ENCODE measurements around the gene EPHB1. TPM values are rescaled to one million over a fixed set of nuclear protein-coding genes. Genes with fewer than 3 reads are reported as not detected.

EPHB1 gene
- total and polyA plus RNA-seq, 2 donors (not counting 3 experiments of a cell fraction or from before 2014, with no cell fraction given), result 1.3 to 5.2 TPM

GRCh38 chr3:134934933-134935332, 139.9 kb downstream of the EPHB1 start:
- DNase-seq (ENCODE audit: low read depth, low spot score), result no peak
- Histone ChIP-seq H3K9me1 (replicated peaks; ENCODE audit: control insufficient read depth, extremely low read depth, insufficient read depth, low read length) (no peaks in the 10 kb centered on the region), H3K4me2 (ENCODE audit: insufficient read depth, low read length) (no peak overlapping the region), H3K9ac (replicated peaks; ENCODE audit: extremely low read depth, insufficient read depth, low read length) (no peak overlapping the region), H3K36me3 (ENCODE audit: control insufficient read depth in 2 of 2, extremely low read depth in 1 of 2, insufficient read depth in 2 of 2, low read length in 2 of 2) (no peaks in the 10 kb centered on the region), H3K27me3 (ENCODE audit: control insufficient read depth in 2 of 2, insufficient read depth in 2 of 2, low read length in 2 of 2) (no peaks in the 10 kb centered on the region), H2AFZ (ENCODE audit: low read depth, low read length) (no peak overlapping the region), H3K9me3 (replicated peaks; ENCODE audit: control insufficient read depth, insufficient read depth, low read length) (no peaks in the 10 kb centered on the region), H3K4me3 (replicated peaks in 1 of 3; ENCODE audit: insufficient read depth in 1 of 3, low read depth in 1 of 3, low read length in 3 of 3) (no peak overlapping the region), H4K20me1 (replicated peaks; ENCODE audit: control insufficient read depth, extremely low read depth, insufficient read depth, low read length) (no peaks in the 10 kb centered on the region), H3K4me1 (ENCODE audit: control insufficient read depth, extremely low read depth, insufficient read depth, low read length) (no peaks in the 10 kb centered on the region), H3K79me2 (ENCODE audit: control insufficient read depth, insufficient read depth, low read length) (no peaks in the 10 kb centered on the region), H3K27ac (ENCODE audit: insufficient read depth, low read depth, low read length) (no peak overlapping the region)
- FAIRE-seq, result no peak
- dilution Hi-C loops (cut with MboI; ENCODE audit: extremely low pct_ligation_motif_present, low sequenced_read_pairs), result no loop called here
- ChIA-PET CTCF (no interaction called here), POLR2A (no interaction called here)
- TF ChIP-seq FOS (IDR thresholded peaks at IDR 0.05; ENCODE audit: borderline replicate concordance, insufficient read depth, low read length), result no peak
- no peak for TF ChIP-seq MAX (IDR thresholded peaks at IDR 0.05; ENCODE audit: insufficient read depth, insufficient read length)
- TF ChIP-seq POLR2AphosphoS5 (IDR thresholded peaks at IDR 0.05; ENCODE audit: insufficient read depth, low read depth, low read length), result no peak
- TF ChIP-seq EZH2 (IDR thresholded peaks at IDR 0.05; ENCODE audit: borderline replicate concordance, low read depth, low read length, severe bottlenecking), result no peak
- TF ChIP-seq POLR2A (IDR thresholded peaks at IDR 0.05; ENCODE audit: low read depth, low read length), result no peak
- intact Hi-C loops (cut with micrococcal nuclease), result no loop called here
- no TSS peak for BruUV-seq (replicated peaks)

GRCh38 chr3:134937256-134938028, 142.4 kb downstream of the EPHB1 start:
- no peaks in the 10 kb centered on the region for H4K20me1 ChIP-seq (replicated peaks; ENCODE audit: control insufficient read depth, extremely low read depth, insufficient read depth, low read length)
- H3K9me3 ChIP-seq (replicated peaks; ENCODE audit: control insufficient read depth, insufficient read depth, low read length), result no peaks in the 10 kb centered on the region
- no peak overlapping the region for H2AFZ ChIP-seq (ENCODE audit: low read depth, low read length)
- H3K36me3 ChIP-seq (ENCODE audit: control insufficient read depth in 2 of 2, extremely low read depth in 1 of 2, insufficient read depth in 2 of 2, low read length in 2 of 2), result no peaks in the 10 kb centered on the region
- FAIRE-seq (no peak), DNase-seq (ENCODE audit: low read depth, low spot score) (no peak)
- dilution Hi-C loops (cut with MboI; ENCODE audit: extremely low pct_ligation_motif_present, low sequenced_read_pairs), result no loop called here
- no peak overlapping the region for H3K4me2 ChIP-seq (ENCODE audit: insufficient read depth, low read length)
- BruUV-seq (replicated peaks), result no TSS peak
- H3K27ac ChIP-seq (ENCODE audit: insufficient read depth, low read depth, low read length), result no peak overlapping the region
- H3K4me1 ChIP-seq (ENCODE audit: control insufficient read depth, extremely low read depth, insufficient read depth, low read length), result no peaks in the 10 kb centered on the region
- TF ChIP-seq CTCF (IDR thresholded peaks at IDR 0.05; ENCODE audit: extremely low read depth in 1 of 2, insufficient read depth in 1 of 2, low read depth in 1 of 2, low read length in 2 of 2), result no peak
- no peak for TF ChIP-seq MYC (IDR thresholded peaks at IDR 0.05; ENCODE audit: low read depth, low read length)
- TF ChIP-seq POLR2AphosphoS5 (IDR thresholded peaks at IDR 0.05; ENCODE audit: insufficient read depth, low read depth, low read length), result no peak
- no peak for TF ChIP-seq MAX (IDR thresholded peaks at IDR 0.05; ENCODE audit: insufficient read depth, insufficient read length)
- no peak for TF ChIP-seq EZH2 (IDR thresholded peaks at IDR 0.05; ENCODE audit: borderline replicate concordance, low read depth, low read length, severe bottlenecking)
- no peak for TF ChIP-seq FOS (IDR thresholded peaks at IDR 0.05; ENCODE audit: borderline replicate concordance, insufficient read depth, low read length)
- TF ChIP-seq POLR2A (IDR thresholded peaks at IDR 0.05; ENCODE audit: low read depth, low read length), result no peak
- TF ChIP-seq JUN (IDR thresholded peaks at IDR 0.05; ENCODE audit: borderline replicate concordance, insufficient read depth, insufficient read length, low read depth), result no peak
- no peak for TF ChIP-seq GATA2 (IDR thresholded peaks at IDR 0.05; ENCODE audit: insufficient read depth, insufficient read length, low read depth, low read length)
- H3K9me1 ChIP-seq (replicated peaks; ENCODE audit: control insufficient read depth, extremely low read depth, insufficient read depth, low read length), result no peaks in the 10 kb centered on the region
- ChIA-PET CTCF (no interaction called here), POLR2A (no interaction called here)
- intact Hi-C loops (cut with micrococcal nuclease), result no loop called here
- no peak overlapping the region for H3K4me3 ChIP-seq (replicated peaks in 1 of 3; ENCODE audit: insufficient read depth in 1 of 3, low read depth in 1 of 3, low read length in 3 of 3)
- H3K27me3 ChIP-seq (ENCODE audit: control insufficient read depth in 2 of 2, insufficient read depth in 2 of 2, low read length in 2 of 2), result no peaks in the 10 kb centered on the region
- no peak overlapping the region for H3K9ac ChIP-seq (replicated peaks; ENCODE audit: extremely low read depth, insufficient read depth, low read length)
- no peaks in the 10 kb centered on the region for H3K79me2 ChIP-seq (ENCODE audit: control insufficient read depth, insufficient read depth, low read length)
